ENCODE results near the gene CERS5.
"Not testable (repeated sequence)": the region's sequence is repeated elsewhere in the genome, so short reads cannot be mapped to it uniquely, and the experiment has no call there.

CERS5 gene

GRCh38 chr12:50186681-50187080 is 19.5 kb upstream of the CERS5 start:
- no peak for DNase-seq (ENCODE audit: low read depth in 2 of 2)

- no peak for DNase-seq (ENCODE audit: low read depth in 2 of 2)
Observed at GRCh38 chr12:50185970-50186663, 18.9 kb upstream of the CERS5 start.

- no peak for DNase-seq (ENCODE audit: low read depth in 2 of 2)
Observed at GRCh38 chr12:50185301-50185895, 18.2 kb upstream of the CERS5 start.

GRCh38 chr12:50184261-50184660 is 17.1 kb upstream of the CERS5 start:
- no peak for DNase-seq (ENCODE audit: low read depth in 2 of 2)

- DNase-seq (ENCODE audit: low read depth in 2 of 2), result no peak
Observed at GRCh38 chr12:50182461-50182860, 15.3 kb upstream of the CERS5 start.

GRCh38 chr12:50181691-50182090 is 14.5 kb upstream of the CERS5 start:
- no peak for DNase-seq (ENCODE audit: low read depth in 2 of 2)

- no peak for DNase-seq (ENCODE audit: low read depth in 2 of 2)
Observed at GRCh38 chr12:50175716-50176026, 8.5 kb upstream of the CERS5 start.

GRCh38 chr12:50174971-50175715 is 8.0 kb upstream of the CERS5 start:
- DNase-seq (ENCODE audit: low read depth in 2 of 2), result no peak

GRCh38 chr12:50166799-50167048 is 445 bp downstream of the CERS5 start:
- peak in 1 of 2 donors; percentile 8 for DNase-seq (ENCODE audit: low read depth in 2 of 2)

GRCh38 chr12:50164963-50165362 is 2.2 kb downstream of the CERS5 start:
- DNase-seq (ENCODE audit: low read depth in 2 of 2), result no peak

- no peak for DNase-seq (ENCODE audit: low read depth in 2 of 2)
Observed at GRCh38 chr12:50162230-50162629, 4.9 kb downstream of the CERS5 start.

GRCh38 chr12:50160643-50161042 is 6.5 kb downstream of the CERS5 start:
- DNase-seq (ENCODE audit: low read depth in 2 of 2), result no peak

- DNase-seq (ENCODE audit: low read depth in 2 of 2), result no peak
Observed at GRCh38 chr12:50157259-50157658, 9.9 kb downstream of the CERS5 start.

- DNase-seq (ENCODE audit: low read depth in 2 of 2), result no peak
Observed at GRCh38 chr12:50156641-50157040, 10.5 kb downstream of the CERS5 start.

- DNase-seq (ENCODE audit: low read depth in 2 of 2), result not testable (repeated sequence)
Observed at GRCh38 chr12:50154947-50155346, 12.2 kb downstream of the CERS5 start.

- no peak for DNase-seq (ENCODE audit: low read depth in 2 of 2)
Observed at GRCh38 chr12:50151047-50151687, 16.0 kb downstream of the CERS5 start.

GRCh38 chr12:50149311-50149710 is 17.9 kb downstream of the CERS5 start:
- DNase-seq (ENCODE audit: low read depth in 2 of 2), result no peak

GRCh38 chr12:50148011-50148410 is 19.2 kb downstream of the CERS5 start:
- DNase-seq (ENCODE audit: low read depth in 2 of 2), result not testable (repeated sequence)

- DNase-seq (ENCODE audit: low read depth in 2 of 2), result no peak
Observed at GRCh38 chr12:50147281-50147680, 19.9 kb downstream of the CERS5 start.

GRCh38 chr12:50145439-50145838 is 21.7 kb downstream of the CERS5 start:
- no peak for DNase-seq (ENCODE audit: low read depth in 2 of 2)

GRCh38 chr12:50142993-50143392 is 24.2 kb downstream of the CERS5 start:
- DNase-seq (ENCODE audit: low read depth in 2 of 2), result no peak

GRCh38 chr12:50132505-50133135 is 34.5 kb downstream of the CERS5 start:
- no peak for DNase-seq (ENCODE audit: low read depth in 2 of 2)
